CD4-positive, alpha-beta T cell treated with Interleukin-6 at 100 ng/mL for 8 hours (primary cell): Measurements from ENCODE around the gene RNASEH2B.

Source experiments
- DNase-seq: peaks from one replicate; pipeline ENCODE4 v3.0.0-alpha.2; 2020; ENCODE audit warnings: mixed read lengths, low spot score

Gene RNASEH2B

DNA sequence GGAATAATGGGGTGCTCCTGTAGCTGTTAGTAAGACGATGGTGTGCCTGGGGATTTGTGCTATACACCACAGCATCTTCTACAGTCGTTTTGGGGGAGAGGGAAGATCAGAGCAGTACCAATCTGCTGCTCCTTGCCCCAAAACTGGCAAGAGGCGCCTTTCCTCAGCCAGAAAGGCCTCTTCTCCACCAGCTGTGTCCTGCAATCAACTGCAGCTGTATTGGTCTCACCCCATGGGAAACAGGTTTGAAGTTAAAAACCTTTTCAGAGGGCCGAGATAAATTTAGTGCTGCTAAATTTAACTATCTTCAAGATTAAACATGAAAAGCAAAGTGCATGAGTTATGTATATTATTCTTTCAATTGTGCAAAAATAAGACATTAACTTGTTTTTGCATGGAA is 1.2 kb upstream of the RNASEH2B start:
- DNase-seq: no peak

DNA sequence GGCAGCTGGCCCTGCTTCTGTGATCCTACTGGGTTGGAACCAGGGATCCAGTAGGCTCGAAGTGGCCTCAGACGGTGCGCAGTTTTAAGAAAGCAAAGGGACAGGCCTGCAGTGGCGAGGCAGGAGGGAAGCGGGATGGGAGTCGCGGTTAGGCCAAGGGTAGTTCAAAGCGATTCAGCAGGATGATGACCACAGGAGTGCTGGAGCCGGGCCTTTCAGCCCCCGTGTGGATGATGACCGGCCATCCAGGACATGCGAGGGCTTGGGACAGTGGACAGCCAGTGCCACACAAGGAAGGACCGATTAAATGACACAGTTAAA is 854 bp downstream of the RNASEH2B start:
- no peak for DNase-seq

DNA sequence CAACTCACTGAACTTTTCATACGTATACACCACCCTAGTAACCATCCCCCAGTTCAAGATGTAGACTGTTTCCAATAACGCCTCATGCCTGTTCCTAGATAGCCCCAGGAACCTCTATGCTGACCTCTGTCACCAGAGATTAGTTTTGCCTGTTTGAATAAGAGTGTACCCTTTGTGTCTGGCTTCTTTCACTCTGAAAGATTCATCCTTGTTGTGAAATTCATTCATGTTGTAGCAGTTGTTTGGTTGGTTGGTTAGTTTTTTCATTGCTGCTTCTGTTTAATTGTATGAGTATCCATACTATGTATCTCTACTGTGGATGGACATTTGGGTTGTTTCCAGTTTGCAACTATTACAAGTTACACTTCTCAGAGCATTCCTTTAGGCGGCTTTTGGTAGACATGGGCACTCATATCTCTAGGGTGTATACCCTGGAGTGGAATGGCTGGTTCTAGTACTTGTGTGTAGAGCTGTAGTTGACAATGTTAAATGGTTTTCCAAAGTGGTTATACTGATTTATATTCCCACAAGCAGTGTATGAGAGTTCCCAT is 1.6 kb downstream of the RNASEH2B start:
- no peak for DNase-seq

DNA sequence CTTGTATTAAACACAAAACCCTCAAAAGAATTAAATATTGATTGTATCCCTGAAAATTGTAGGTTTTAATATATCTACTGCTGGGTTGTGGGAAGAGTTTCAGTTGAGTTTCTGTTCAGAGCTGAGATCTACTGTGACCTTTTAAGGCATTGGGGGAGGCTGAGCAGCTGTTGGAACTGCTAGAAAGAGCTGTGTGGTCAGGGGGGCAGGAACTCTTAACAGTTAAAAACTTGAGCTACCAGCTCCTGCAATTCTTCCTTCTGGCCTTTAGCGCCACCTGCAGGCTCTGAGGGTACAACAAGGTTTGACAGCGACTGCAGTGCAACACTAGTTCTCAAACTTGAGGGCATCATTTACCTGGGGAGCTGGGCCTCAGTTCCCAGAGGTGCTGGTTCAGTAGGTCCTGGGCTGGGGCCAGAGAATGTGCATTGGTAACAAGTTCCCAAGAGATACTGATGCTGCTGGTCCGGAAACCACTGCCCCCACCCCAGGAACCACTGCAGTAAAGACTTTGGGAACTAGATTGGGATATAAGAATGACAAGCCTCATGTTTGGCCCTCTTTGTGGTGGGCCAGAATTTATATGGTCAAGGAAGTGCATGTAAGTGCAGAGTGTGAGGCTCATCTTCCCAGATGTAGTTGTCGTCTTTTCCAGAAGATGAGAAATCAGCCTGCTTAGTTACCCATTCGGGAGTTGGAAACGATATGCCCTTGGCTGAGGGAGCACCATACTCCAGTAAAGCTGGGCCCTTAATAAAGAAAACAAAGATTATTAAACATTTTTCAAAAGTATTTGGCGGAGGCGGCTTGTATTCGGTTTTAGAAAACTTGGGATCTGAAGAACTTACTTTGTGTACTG is 2.6 kb downstream of the RNASEH2B start:
- peak; percentile 88 for DNase-seq

DNA sequence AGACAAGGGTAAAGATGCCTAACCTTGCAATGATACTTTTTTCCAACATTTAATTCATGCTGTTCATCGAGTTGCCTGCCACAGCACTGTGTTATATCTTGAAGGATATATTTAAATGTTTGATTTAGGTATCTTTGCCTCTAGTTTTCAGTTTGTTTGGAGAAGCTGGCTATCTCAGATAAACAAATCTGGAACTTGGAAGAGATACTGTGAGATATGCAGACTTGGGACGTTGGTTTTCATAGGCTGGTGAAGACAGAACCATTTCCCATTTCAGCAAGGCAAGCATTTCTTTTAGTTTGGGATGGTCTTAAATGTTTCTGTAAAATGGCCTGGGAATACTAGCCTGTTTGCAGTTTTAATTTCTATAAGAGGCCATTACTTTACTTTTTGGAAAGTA is 3.3 kb downstream of the RNASEH2B start:
- DNase-seq: no peak

DNA sequence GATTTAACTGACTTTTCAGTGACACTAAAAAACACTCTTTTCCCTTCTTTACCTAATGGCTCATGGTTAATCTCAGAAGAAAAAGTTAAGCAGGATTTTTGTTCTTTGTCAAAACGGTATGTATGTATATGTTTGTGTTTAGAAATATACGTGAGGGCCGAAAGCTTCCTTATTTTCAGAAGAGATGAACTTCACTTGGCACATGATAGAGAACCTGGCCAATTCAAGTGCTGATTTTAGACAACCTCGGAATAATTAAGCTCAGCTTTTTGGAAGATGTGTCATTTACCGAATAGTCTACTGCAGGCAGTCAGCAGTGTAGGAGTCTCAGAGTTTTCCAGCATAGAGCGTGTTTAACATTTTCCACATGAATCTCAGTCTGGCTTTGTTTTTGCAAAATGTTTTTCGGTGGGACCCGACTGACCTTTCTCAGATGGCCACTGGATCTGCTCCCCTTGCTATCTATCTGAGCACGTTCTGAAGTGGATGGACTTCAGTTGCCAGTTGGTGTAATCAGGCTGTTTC is 4.6 kb downstream of the RNASEH2B start:
- no peak for DNase-seq

DNA sequence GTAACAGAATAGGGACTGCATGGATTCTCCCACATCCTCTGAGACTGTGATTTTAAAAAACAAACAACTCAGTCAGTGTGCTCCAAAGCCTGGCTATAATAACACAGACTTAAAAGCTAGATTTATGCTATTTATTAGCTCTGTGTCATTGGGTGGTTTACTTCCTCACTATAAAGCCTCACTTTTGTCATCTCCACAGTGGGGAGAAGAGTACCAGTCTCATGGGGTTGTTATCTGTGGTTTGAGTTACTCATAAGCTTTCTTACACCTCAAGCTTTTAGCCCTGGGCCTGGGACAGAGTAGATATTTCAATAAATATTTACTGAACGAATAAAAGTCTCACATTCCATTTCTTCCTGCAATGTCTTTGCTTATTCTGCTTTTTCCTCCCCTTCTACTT is 5.3 kb downstream of the RNASEH2B start:
- peak; percentile 24 for DNase-seq

DNA sequence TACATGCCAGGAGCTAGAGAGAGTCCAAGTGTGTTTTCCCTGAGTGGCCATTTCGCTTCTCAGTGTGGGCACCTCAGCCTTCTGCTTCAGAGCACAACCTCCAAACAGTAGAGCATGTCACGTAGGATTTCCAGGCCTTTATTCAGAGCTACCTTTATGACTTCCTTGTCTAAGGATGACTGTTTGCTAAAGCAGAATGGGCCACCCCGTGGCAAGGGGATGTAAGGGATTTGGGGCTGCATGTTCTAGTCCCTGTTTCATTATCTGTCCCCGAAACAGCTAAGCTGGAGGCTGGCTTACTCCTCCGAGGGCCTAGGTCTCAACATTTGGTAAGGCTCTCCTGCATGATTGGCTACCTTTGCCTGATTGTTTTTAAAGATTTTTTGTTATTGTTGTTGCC is 6.0 kb downstream of the RNASEH2B start:
- no peak for DNase-seq

DNA sequence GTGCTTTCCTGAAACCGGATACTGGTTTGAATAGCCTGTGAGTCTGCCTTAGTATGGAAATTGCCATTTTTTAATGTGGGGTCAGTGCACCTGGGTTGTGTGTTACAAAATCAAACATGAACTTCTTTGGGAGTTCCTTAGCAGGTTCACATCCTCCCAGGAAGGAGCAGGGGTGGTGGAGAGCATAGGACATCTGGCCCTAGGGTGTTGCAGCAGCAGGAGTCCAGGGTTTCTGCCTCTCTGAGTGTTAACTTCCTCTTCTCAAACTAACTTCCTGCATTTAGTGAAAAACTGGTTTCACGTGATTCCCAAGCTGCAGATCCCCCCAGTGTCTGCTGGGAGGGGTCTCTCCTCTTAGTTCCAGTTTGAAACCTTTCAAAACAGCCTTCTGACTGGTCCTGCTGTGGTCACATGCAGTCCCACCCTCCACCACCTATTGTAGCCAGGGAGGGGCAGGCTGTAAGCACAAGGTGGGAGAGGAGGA is 7.2 kb downstream of the RNASEH2B start:
- no peak for DNase-seq

DNA sequence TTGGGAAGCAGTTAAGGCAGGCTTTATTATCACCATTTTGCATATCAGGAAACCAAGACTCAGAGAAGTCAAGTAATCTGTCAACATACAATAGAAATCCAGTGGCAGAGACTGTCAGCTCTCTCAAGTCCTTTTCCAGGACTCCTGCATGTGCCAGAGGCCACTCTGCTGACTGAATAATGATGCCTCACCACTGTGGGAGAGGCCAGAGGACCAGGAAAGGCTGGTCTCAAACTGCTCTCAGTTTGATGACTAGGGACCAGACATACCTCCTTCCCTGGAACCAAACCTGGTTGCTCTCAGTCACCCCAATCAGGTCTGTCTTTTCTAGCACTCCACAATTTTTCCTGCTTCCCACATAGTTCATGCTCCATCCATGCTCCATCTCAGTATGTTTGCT is 8.0 kb downstream of the RNASEH2B start:
- no peak for DNase-seq

DNA sequence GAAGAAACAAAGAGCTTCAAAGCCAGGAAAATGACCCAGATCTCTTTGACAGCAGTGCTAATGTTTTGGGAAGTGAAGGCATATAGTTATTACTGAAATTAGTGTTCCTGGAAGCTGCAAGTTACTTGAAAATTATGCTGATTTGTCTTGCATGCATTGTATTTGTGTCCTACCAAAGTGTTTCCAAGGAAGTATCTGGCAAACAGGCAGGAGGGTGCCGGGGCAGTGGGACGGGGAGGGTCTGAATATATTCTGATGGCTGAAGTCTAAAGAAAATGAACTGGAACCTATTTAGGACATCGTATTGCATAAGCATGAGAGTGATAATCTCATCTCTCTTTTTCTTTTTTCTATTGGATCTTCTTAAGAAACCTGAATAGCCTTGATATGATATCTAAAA is 9.0 kb downstream of the RNASEH2B start:
- DNase-seq: no peak

DNA sequence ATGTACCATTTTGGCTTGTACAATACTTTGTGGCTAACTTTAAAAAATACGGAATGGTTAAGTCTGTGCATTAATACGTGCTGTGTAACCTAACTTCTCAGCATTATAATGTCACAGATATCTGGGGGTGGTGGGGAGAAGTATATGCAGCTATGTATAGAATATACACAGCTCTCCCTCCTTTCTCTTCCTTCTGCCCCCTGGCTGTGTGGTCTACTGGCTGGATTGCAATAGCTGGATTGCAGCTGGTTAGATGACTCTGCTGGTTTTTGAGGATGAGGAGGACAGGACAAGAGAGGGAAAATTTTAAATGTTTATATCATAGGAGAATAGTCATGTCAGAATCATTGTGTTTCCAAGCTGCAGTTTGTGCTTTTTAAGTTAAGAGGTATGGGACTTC is 9.7 kb downstream of the RNASEH2B start:
- no peak for DNase-seq

DNA sequence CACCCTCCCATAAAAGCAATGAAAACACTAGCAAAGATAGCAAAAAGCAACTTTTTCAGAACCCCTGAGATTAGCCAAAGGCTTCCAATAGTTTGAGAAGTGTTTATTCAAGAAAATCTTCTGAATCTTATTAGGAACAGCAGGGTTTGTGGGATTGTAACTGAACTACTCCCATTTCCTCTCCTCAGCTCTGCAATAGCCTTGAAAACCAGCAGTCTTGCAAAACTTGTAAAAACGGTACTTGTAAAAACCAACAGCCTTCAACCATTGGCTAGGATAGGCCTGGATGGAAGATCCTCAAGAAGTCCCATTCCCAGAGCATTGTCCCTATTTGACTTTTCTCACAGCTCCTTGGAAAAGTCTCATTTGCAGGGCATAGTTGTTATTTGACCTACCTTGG is 12.1 kb downstream of the RNASEH2B start:
- DNase-seq: no peak

DNA sequence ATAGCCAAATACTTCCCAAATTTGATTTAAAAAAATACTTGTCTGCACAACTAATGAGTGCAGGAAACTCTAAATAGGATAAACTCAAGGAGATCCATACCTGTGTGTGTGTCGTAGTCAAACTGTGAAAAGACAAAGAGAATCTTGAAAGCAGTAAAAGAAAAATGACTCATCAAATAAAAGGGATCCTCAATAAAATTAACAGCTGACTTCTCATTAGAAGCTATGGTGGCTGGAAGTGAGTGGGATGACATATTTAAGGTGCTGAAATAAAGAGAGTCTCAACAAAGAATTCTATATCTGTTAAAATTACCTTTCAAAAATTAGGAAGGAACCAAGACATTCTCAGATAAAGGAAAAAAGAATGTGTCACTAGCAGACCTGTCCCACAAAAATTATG is 13.7 kb downstream of the RNASEH2B start:
- DNase-seq: no peak

DNA sequence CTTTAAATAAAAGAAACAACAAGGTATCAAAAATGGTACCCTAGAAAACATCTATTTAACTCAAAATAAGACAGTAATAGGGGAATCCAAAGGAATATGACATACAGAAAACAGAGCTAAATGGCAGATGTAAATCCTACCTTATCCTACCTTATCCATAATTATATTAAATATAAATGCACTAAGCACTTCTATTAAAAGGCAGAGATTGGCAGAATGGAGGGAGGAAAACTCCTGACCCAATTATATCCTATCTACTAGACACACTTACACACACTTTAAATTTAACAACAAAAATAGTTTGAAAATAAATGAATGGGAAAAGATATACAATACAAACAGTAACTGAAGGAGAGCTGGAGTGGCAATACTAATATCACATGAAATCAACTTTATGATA is 14.4 kb downstream of the RNASEH2B start:
- no peak for DNase-seq

DNA sequence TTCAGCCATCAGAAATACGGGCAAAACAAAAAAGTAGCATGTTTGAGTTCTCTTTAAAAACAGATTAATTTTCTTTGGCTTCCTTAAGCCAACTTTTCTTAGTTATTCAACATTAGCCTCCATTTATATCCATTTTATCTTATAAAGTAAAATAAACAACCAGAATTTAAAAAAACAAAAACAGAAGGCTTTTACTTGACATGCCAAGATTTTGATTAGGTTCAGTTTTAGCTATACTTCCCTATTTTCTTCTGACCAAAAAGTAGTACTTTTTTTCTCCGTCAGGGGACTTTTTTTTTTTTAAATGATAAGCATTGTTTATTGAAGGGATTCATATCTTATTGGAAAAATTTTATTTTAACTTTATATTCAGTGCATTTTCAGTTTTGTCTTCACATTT is 18.1 kb downstream of the RNASEH2B start:
- no peak for DNase-seq

DNA sequence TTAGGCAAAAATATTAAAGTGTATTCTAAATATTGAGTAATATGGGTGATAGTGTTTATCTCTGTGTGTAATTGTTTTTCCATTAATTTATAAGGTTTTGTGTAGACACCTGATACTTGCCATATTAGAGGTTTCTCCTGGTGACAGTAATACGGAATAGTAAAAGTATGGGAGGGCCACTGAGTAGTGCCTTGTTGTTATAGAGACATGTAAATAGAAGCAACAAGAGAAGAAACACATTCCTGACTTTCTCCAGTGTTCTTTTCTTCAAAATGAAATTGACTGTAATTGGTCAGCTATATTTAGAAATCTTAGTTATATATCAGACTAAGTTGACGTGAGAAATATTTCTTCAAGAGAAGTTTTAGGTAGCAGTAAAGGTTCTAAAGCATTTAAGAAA is 18.5 kb downstream of the RNASEH2B start:
- DNase-seq: no peak

DNA sequence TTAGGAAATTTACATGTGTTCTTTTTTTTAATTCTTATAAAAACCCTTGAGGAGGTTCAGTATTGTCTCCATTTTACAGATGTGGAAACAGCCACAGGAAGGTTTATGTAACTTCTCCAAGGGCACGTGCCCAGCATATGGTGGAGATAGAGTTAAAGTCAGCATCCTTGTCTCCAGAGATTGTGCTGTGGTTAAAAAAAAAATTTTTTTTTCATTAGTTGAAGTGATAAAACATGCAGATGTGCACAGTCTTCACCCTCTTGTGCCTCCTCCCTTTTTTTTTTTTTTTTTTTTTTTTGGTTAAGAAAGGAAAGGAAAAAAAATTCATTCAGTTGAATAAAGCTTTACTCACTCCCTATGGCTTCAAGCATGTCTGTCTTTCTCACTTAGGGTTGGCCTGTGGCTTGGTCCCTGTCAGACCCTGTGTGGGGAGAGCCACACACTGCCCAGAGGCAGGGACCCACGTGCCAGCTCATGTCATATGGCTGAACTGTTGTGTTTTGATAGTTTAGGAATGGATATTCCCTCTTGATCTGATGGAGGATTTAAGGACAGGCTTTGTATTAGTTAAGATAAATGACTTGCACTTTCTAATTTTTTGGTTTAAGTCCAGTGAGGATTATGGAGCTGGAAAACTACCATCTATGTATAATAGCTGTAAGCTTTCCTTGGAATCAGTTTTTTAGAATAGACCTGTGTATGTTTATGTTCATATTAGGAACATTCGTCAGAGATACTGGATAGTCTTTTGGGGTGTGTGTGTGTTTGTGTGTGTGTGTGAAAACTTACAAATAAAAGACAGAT is 19.3 kb downstream of the RNASEH2B start:
- no peak for DNase-seq

DNA sequence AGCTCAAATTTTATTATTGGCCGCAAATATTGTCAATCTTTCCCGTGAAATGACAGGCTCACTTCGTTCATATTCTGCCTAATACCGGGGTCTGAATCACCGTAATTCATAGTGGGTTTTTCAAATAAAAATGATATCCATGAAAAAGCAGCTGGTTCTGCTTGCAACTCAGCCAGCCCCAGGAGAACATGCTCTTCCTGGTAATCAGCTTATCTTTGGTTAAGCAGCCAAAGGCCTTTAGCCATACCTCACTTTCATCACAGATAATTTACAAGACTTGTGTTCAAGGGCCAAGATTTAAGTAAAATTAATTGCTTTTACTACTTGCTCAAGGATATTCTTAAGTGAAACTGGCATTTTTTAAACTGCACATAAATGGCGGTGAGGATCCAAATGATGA is 22.5 kb downstream of the RNASEH2B start:
- DNase-seq: no peak

DNA sequence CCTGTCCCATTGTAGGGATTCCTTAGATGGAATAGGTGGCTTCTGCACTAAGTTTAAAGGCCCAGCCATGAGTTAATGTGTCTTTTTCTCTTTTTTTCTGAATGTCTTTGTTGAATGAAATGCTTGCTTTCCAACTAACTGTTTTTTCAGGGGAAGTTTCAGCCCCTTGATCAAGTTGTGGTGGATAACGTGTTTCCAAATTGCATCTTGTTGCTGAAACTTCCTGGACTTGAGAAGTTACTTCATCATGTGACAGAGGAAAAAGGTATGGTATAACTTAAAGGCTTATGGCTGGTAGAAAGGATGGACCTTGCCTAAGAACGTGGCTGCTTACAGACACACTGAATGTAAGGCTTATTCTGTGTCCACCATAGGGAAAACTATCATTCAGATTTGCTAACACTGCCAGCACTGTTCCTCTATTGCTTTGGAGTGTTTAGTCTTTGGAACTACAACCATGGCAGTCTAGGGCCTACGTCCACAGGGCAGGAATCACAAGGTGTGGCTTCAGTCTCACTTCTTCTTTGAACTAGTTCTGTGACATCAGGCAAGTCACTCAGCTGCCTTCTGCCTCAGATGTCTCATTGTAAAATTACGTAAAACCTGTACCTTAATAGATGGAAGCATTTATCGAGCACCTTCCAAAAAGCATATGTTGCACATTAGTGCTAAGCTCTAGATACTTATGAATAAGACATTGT is 25.3 kb downstream of the RNASEH2B start:
- DNase-seq: no peak

DNA sequence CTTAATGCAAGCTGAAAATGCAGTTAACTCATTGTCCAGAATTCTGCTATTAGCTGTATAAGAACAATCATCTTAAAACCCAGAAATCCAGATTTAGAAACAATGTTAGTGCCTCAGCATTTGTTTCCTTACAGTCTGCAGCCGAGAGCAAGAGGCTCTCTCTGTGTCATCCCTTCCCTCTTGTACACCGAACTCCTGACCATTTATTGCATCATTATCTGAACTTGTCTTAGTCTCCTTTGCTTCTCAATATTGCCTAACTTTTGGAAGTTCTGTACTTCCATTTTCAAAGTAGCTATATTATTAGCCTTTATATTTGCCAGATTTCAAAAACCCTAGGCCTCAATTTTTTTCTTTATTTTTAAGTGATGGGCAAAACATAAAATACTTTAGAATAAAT is 27.1 kb downstream of the RNASEH2B start:
- no peak for DNase-seq

DNA sequence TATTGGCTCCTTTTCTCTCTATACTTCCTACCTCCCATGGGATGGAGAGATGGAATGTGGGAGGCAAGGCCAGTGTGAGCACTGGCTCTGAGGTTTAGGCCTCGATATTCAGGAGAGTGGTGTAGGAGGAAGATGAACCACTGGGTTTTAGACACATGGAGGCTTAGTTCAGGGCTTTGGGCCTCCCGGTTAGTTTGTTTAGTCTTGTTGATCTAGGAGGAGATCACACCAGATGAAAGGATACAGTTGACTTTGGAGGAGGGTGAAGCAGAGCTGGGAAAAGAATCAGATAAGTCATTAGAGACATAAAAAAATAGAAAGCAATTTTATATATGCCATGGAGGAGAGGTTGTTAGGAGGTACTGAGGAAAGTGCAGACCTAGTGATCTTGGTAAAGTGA is 30.9 kb downstream of the RNASEH2B start:
- no peak for DNase-seq
